IMR-90 (cell line): ENCODE measurements around the gene ZMAT5. TPM values are rescaled to one million over a fixed set of nuclear protein-coding genes. Genes with fewer than 3 reads are reported as not detected.
A peak's percentile ranks its signal among the peaks of the same experiment; 100 is the strongest.

Experiments used
- ATAC-seq: fragments of 200-7000 bp; cut with Tn5 transposase; 2 replicates; pipeline ENCODE4 v1.9.1; 2020; ENCODE audit warnings: low read depth, mild to moderate bottlenecking, moderate library complexity
- BruUV-seq: library from RNA; stranded (reverse); fragments of 400-500 nt; replicated peaks from 2 replicates; lab custom pipeline; 2021; lab: Mats Ljungman, UMichigan
- CTCF ChIA-PET: fragments of 300-600 bp; formaldehyde crosslinking; extraction: SDS; loops from one replicate; lab custom pipeline; 2021; ENCODE audit warnings: antibody characterized with exemption; lab: Yijun Ruan, JAX
- POLR2A ChIA-PET: fragments of 300-600 bp; sonication (Branson Sonifier 250); formaldehyde crosslinking; loops from one replicate; lab custom pipeline; 2022; ENCODE audit warnings: antibody characterized with exemption; ENCODE audit not compliant: unreplicated experiment; lab: Charles Lee
- DNase-seq: peaks from one replicate; pipeline ENCODE4 v3.0.0; 2013
- H2AFZ ChIP-seq: replicated peaks from 2 replicates; pipeline ENCODE3; 2013; ENCODE audit warnings: low read length, mild to moderate bottlenecking; ENCODE audit not compliant: poor library complexity
- H2AK5ac ChIP-seq: 2 replicates; pipeline ENCODE4 v1.6.1; 2013; ENCODE audit warnings: low read depth, low read length, inconsistent platforms
- H2AK9ac ChIP-seq: replicated peaks from 2 replicates; pipeline ENCODE3; 2013; ENCODE audit warnings: mild to moderate bottlenecking, low read depth, low read length, moderate library complexity; ENCODE audit not compliant: poor library complexity
- H2BK120ac ChIP-seq: 2 replicates; pipeline ENCODE4 v1.6.1; 2013; ENCODE audit warnings: low read depth, low read length, inconsistent platforms
- H2BK15ac ChIP-seq: 3 replicates; pipeline ENCODE4 v1.6.1; 2013; ENCODE audit warnings: low read depth, low read length, inconsistent platforms
- H2BK20ac ChIP-seq: 2 replicates; pipeline ENCODE4 v1.6.1; 2013; ENCODE audit warnings: low read depth, mild to moderate bottlenecking, inconsistent platforms, low read length, moderate library complexity
- H2BK5ac ChIP-seq: 2 replicates; pipeline ENCODE4 v1.6.1; 2013; ENCODE audit warnings: mild to moderate bottlenecking, low read depth, low read length, inconsistent platforms; ENCODE audit not compliant: poor library complexity, severe bottlenecking
- H3K14ac ChIP-seq: replicated peaks from 2 replicates; pipeline ENCODE4 v1.6.1; 2013; ENCODE audit warnings: low read depth, low read length, inconsistent platforms
- H3K18ac ChIP-seq: 2 replicates; pipeline ENCODE4 v1.6.1; 2013; ENCODE audit warnings: low read depth, low read length, control low read depth
- H3K23ac ChIP-seq: 2 replicates; pipeline ENCODE4 v1.6.1; 2013; ENCODE audit warnings: low read depth, low read length, inconsistent platforms
- H3K27ac ChIP-seq: 2 replicates; pipeline ENCODE4 v1.5.1; 2013; ENCODE audit warnings: mild to moderate bottlenecking, control low read depth, low read length; ENCODE audit not compliant: insufficient read depth
- H3K27me3 ChIP-seq: 2 replicates; pipeline ENCODE4 v1.6.1; 2013; ENCODE audit warnings: low read length; ENCODE audit not compliant: control insufficient read depth, insufficient read depth
- H3K36me3 ChIP-seq: 2 replicates; pipeline ENCODE4 v1.6.1; 2013; ENCODE audit warnings: low read length, mixed read lengths; ENCODE audit not compliant: control insufficient read depth, insufficient read depth
- H3K4ac ChIP-seq: 2 replicates; pipeline ENCODE4 v1.6.1; 2013; ENCODE audit warnings: low read depth, low read length, inconsistent platforms
- H3K4me1 ChIP-seq: 2 replicates; pipeline ENCODE4 v1.6.1; 2013; ENCODE audit warnings: low read length, mixed read lengths; ENCODE audit not compliant: control insufficient read depth, insufficient read depth
- H3K4me2 ChIP-seq: 2 replicates; pipeline ENCODE4 v1.6.1; 2013; ENCODE audit warnings: low read depth, mild to moderate bottlenecking, control low read depth, low read length, moderate library complexity
- H3K4me3 ChIP-seq: 2 replicates; pipeline ENCODE4 v1.5.1; 2013; ENCODE audit warnings: low read depth, mild to moderate bottlenecking, control low read depth, low read length, moderate library complexity; ENCODE audit not compliant: insufficient read depth
- H3K56ac ChIP-seq: 2 replicates; pipeline ENCODE4 v1.6.1; 2013; ENCODE audit warnings: low read length, inconsistent platforms; ENCODE audit not compliant: insufficient read depth; ENCODE audit errors: extremely low read depth
- H3K79me1 ChIP-seq, 2 experiments: 2 replicates each; pipeline ENCODE4 v1.6.1; 2013; ENCODE audit warnings: low read length in 2 of 2, inconsistent platforms in 1 of 2, low read depth in 1 of 2
- H3K9ac ChIP-seq: 2 replicates; pipeline ENCODE4 v1.6.1; 2013; ENCODE audit warnings: low read depth, low read length, control low read depth
- H3K9me1 ChIP-seq: 2 replicates; pipeline ENCODE4 v1.6.1; 2013; ENCODE audit warnings: low read length, inconsistent platforms; ENCODE audit not compliant: insufficient read depth
- H3K9me3 ChIP-seq: 2 replicates; pipeline ENCODE4 v1.6.1; 2013; ENCODE audit warnings: low read length; ENCODE audit not compliant: control insufficient read depth, insufficient read depth
- H4K20me1 ChIP-seq: 2 replicates; pipeline ENCODE4 v1.6.1; 2013; ENCODE audit warnings: low read length, inconsistent platforms; ENCODE audit not compliant: insufficient read depth
- H4K5ac ChIP-seq: 2 replicates; pipeline ENCODE4 v1.6.1; 2013; ENCODE audit warnings: mild to moderate bottlenecking, low read depth, low read length, control low read depth
- H4K8ac ChIP-seq, 2 experiments: 2 replicates each; pipeline ENCODE4 v1.6.1; 2013; ENCODE audit warnings: low read depth in 2 of 2, low read length in 2 of 2, control low read depth in 1 of 2, inconsistent platforms in 1 of 2
- H4K91ac ChIP-seq: 2 replicates; pipeline ENCODE4 v1.6.1; 2013; ENCODE audit warnings: low read depth, low read length, inconsistent platforms; ENCODE audit not compliant: insufficient read depth
- CHD1 ChIP-seq: IDR thresholded peaks from 2 replicates; pipeline ENCODE4 v1.6.1; 2012; ENCODE audit warnings: low read depth, low read length, improper control_type of control experiment
- MAZ ChIP-seq: IDR thresholded peaks from 2 replicates; pipeline ENCODE4 v1.6.1; 2012; ENCODE audit warnings: low read depth, mild to moderate bottlenecking, low read length, improper control_type of control experiment, moderate library complexity, borderline replicate concordance
- MXI1 ChIP-seq: IDR thresholded peaks from 2 replicates; pipeline ENCODE4 v1.6.1; 2012; ENCODE audit warnings: low read depth, mild to moderate bottlenecking, low read length, moderate library complexity, borderline replicate concordance
- NFE2L2 ChIP-seq: fragments of 150-350 bp; IDR thresholded peaks from 2 replicates; pipeline ENCODE4 v1.6.1; 2016; ENCODE audit warnings: low read depth, mild to moderate bottlenecking, low read length
- POLR2A ChIP-seq: IDR thresholded peaks from 2 replicates; pipeline ENCODE4 v1.6.1; 2012; ENCODE audit warnings: mild to moderate bottlenecking, low read depth, low read length
- RAD21 ChIP-seq: IDR thresholded peaks from 2 replicates; pipeline ENCODE4 v1.6.1; 2012; ENCODE audit warnings: low read length, improper control_type of control experiment
- RFX5 ChIP-seq: IDR thresholded peaks from 2 replicates; pipeline ENCODE4 v1.8.0; 2012; ENCODE audit warnings: low read depth, mild to moderate bottlenecking, low read length, moderate library complexity
- WGBS, 2 experiments: methylation state at CpG; one replicate each; pipeline versions ENCODE4 v1.1.5 to v1.1.7; 2013; ENCODE audit warnings: missing lambda C conversion rate in 2 of 2; ENCODE audit not compliant: insufficient read length in 1 of 2; ENCODE audit errors: extremely low coverage in 2 of 2; 5-methylcytosine and 5-hydroxymethylcytosine counted together
- dilution Hi-C: fragments of 300-500 bp; cut with HindIII; formaldehyde crosslinking; loops from one replicate; pipeline ENCODE4 v1.14.3; 2018; ENCODE audit warnings: low sequenced_read_pairs; ENCODE audit not compliant: unreplicated experiment
- in situ Hi-C: fragments of 300-500 bp; cut with MboI; formaldehyde crosslinking; loops from 3 replicates; pipeline ENCODE4 v1.14.3; 2019; ENCODE audit warnings: low sequenced_read_pairs, inconsistent platforms, mixed read lengths
- intact Hi-C: fragments of 100-400 bp; cut with micrococcal nuclease; formaldehyde crosslinking; loops from 2 replicates; pipeline ENCODE4 v1.10.0; 2022
- polyA plus RNA-seq, 3 experiments: library from polyadenylated mRNA; depleted of rRNA; stranded (reverse); fragments of >200 nt; gene quantifications; 2 replicates each; pipeline ENCODE4 v1.2.3, GENCODE V29; 2012; ENCODE audit warnings: low replicate concordance in 1 of 3
- total RNA-seq: library from RNA; depleted of rRNA; stranded (reverse); fragments of >200 nt; gene quantifications from 2 replicates; pipeline ENCODE4 v1.2.3, GENCODE V29; 2012

Gene ZMAT5
- total and polyA plus RNA-seq, 2 of the 4 experiments (the other 2 are of a cell fraction) = 21.7 to 31.8 TPM

DNA sequence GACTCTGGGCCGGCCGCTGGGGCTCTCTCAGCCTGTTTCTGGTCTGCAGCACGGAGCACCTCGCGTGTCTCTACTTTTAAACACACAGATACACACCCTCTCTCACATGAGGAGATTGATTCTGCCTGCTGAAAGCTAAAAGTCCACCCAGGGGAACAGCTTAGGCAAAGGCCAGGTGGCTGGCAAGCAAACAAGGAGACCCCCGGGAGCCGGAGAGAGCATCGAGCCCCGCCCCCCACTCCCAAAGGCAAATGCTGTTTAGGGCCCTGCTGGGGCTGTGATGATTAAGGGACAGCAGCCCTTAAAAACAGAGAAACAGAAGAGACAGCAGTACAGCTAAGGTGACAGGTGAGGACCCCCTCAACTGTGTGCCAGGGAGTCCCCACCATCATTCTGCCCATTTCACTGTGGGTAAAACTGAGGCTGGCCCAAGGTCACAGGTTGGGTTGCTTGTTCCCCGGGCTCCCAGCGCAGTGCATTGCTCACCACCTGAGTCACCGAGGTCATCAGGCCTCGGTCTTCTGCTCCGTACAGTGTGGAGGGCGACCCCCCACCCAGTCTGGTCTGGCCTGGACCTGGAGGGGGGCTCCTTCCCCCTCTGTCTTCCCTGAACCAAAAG, 40.2 kb downstream of the ZMAT5 start:
- intact Hi-C loops (no loop called here), dilution Hi-C loops (no loop called here), in situ Hi-C loops (no loop called here)
- Histone ChIP-seq H3K36me3 (peaks cover 2% of the 10 kb centered on the region; the same call in 1 of the 2 replicates), H3K23ac (no peak overlapping the region), H2BK5ac (no peak overlapping the region), H2BK120ac (no peak overlapping the region), H3K18ac (no peak overlapping the region), H2AFZ (peak overlapping the region; percentile 9), H4K20me1 (peaks cover under 1% of the 10 kb centered on the region; the same call in 1 of the 2 replicates), H3K9ac (no peak overlapping the region), H2BK15ac (no peak overlapping the region), H3K9me3 (no peaks in the 10 kb centered on the region), H3K56ac (no peak overlapping the region), H3K9me1 (no peaks in the 10 kb centered on the region), H3K4me1 (no peaks in the 10 kb centered on the region; the same call in 1 of the 2 replicates), H4K8ac (no peak overlapping the region), H2BK20ac (no peak overlapping the region), H2AK5ac (no peak overlapping the region), H2AK9ac (peak overlapping the region; percentile 82), H3K79me1 (no peaks in the 10 kb centered on the region), H3K4ac (no peak overlapping the region), H3K4me3 (no peak overlapping the region), H3K14ac (no peak overlapping the region), H4K91ac (no peak overlapping the region), H3K27me3 (peaks cover 38% of the 10 kb centered on the region), H3K4me2 (no peak overlapping the region; the same call in 1 of the 2 replicates), H3K27ac (no peak overlapping the region), H4K5ac (no peak overlapping the region)
- no peak for DNase-seq
- no peak for TF ChIP-seq RFX5
- no peak for TF ChIP-seq POLR2A
- TF ChIP-seq RAD21 = no peak
- TF ChIP-seq NFE2L2 = no peak
- no peak for TF ChIP-seq MXI1
- TF ChIP-seq MAZ = no peak
- TF ChIP-seq CHD1 = no peak
- BruUV-seq = no TSS peak
- WGBS, 2 experiments = 20% methylated on average over 1 of the region's 15 CpGs; no CpG with 5 or more reads in 1 of the 2 experiments
- POLR2A ChIA-PET = no interaction called here
- ATAC-seq = peak; percentile 10; the same call in 1 of the 2 replicates
- CTCF ChIA-PET = no interaction called here
